HG03135 (cell line): ENCODE results near the gene FCHSD2.
"Not testable (repeated sequence)": the region's sequence is repeated elsewhere in the genome, so short reads cannot be mapped to it uniquely, and the experiment has no call there.

Experiments used
- ATAC-seq: cut with Tn5 transposase; IDR thresholded peaks from one replicate; pipeline ENCODE4 v1.9.1; 2021; ENCODE audit warnings: mild to moderate bottlenecking, moderate library complexity; ENCODE audit not compliant: unreplicated experiment

Gene FCHSD2

DNA sequence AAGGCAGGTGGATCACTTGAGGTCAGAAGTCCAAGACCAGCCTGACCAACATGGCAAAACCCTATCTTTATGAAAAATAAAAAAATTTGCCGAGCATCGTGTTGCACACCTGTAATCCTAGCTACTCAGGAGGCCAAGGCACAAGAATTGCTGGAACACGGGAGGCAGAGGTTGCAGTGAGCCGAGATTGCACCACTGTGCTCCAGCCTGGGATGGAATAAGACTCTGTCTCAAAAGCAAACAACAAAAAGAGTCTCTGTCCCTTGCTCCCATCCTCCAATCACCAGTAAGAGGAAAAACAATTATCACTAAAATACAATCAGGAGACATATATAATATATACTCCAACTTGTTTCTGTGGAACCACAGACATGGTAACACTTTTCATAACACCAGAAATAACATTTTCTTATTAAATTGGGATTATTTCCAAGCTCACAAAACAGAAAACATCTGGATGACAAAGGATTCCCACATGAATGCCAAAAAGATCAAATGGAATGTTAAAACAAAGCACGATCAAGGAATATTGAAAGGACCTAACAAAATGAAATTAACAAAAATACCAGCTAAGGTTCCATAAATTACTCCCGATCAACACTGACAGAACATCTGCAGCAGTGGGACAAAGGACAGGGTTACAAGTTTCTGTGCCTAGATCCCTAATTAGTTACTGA, 15.2 kb downstream of the FCHSD2 start:
- ATAC-seq, result no peak

- no peak for ATAC-seq
Observed at GRCh38 chr11:73124800-73125199, 17.3 kb downstream of the FCHSD2 start.

GRCh38 chr11:73123892-73124291, 18.2 kb downstream of the FCHSD2 start:
- ATAC-seq, result not testable (repeated sequence)

DNA sequence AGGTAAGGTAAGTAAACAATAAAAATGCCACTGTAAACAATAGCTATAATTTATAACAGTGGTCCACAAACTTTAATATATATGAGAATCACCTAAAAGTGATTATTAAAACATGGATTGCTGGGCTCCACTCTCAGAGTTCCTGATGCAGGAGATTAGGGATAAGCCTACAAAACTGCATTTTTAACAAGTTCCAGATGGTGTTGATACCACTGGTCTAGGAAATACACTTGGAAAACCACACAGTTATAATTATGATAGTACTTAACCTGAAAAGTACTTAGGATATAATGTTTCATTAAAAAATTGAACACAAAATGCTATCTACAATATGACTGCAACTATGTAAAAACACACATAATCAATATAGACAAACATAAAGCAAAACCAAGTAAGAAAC, 20.4 kb downstream of the FCHSD2 start:
- ATAC-seq, result no peak

DNA sequence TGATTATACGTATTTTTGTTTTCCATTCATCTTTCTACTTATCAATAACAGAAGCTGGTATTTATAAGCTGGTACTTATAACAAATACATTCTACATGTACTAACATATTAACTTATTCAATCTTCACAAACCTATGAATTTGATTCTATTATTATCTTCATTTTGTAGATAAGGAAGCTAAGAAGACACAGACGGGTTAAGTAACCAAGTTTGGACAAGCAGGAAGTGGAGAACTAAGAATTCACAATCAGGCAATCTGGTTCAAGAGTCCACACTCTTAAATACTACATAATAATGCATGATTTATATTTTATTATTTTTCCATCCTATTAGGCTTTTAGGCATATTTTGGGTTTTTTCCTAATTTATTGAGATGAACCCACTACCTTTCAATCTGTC, 25.0 kb downstream of the FCHSD2 start:
- ATAC-seq, result no peak

GRCh38 chr11:73116636-73117035, 25.5 kb downstream of the FCHSD2 start:
- no peak for ATAC-seq

GRCh38 chr11:73114835-73115220, 27.3 kb downstream of the FCHSD2 start:
- no peak for ATAC-seq

GRCh38 chr11:73114110-73114834, 27.8 kb downstream of the FCHSD2 start:
- no peak for ATAC-seq

DNA sequence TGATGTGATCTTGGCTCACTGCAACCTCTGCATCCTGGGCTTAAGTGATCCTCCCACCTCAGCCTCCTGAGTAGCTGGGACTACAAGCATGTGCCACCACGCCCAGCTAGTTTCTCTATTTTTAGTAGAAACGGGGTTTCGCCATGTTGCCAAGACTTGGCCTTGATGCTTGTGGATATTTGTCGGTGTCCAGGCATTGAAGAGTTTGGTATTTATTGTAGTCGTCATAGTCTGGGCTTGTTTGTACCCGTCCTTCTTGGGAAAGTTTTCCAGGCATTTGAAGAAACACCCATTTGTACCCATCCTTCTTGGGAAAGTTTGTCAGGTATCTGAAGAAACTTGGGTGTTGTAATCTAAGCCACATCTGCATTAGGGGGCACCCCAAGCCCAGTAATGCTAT, 28.7 kb downstream of the FCHSD2 start:
- ATAC-seq, result no peak

DNA sequence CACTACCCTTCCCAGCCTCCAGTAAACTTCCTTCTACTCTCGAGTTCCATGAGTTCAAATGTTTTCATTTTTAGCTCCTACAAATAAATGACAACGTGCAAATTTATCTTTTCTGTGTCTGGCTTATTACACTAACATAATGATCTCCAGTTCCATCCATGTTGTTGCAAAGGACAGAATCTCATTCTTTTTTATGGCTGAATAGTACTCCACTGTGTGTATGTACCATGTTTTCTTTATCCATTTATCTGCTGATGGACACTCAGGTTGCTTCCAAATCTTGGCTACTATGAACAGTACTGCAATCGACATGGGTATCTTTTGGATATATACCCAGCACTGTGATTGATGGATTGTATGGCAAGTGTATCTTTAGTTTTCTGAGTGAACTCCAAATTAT, 34.5 kb downstream of the FCHSD2 start:
- ATAC-seq, result no peak

- ATAC-seq, result no peak
Observed at GRCh38 chr11:73106347-73106746, 35.8 kb downstream of the FCHSD2 start.

DNA sequence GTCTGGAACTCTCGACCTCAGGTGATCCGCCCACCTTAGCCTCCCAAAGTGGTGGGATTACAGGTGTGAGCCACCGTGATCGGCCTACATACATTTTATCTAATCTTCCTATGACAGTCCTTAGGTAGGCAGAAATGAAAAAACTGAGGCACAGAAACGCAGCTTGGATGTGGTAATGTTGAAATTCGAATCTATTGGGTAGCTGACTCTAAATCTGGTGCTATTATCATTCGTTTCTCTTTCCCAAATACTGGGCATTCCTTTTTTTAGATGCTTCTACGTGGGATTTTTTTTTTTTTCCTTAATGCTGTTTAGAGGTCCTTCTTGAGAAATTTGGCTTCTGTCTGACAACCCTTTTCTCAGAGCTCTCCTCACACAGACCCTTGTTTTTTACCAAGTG, 41.5 kb downstream of the FCHSD2 start:
- no peak for ATAC-seq

- no peak for ATAC-seq
Observed at GRCh38 chr11:73099512-73100266, 42.4 kb downstream of the FCHSD2 start.

- no peak for ATAC-seq
Observed at GRCh38 chr11:73095613-73096012, 46.5 kb downstream of the FCHSD2 start.

GRCh38 chr11:73091521-73092305, 50.4 kb downstream of the FCHSD2 start:
- no peak for ATAC-seq

- ATAC-seq, result peak; percentile 61
Observed at GRCh38 chr11:73087730-73088129, 54.4 kb downstream of the FCHSD2 start.

DNA sequence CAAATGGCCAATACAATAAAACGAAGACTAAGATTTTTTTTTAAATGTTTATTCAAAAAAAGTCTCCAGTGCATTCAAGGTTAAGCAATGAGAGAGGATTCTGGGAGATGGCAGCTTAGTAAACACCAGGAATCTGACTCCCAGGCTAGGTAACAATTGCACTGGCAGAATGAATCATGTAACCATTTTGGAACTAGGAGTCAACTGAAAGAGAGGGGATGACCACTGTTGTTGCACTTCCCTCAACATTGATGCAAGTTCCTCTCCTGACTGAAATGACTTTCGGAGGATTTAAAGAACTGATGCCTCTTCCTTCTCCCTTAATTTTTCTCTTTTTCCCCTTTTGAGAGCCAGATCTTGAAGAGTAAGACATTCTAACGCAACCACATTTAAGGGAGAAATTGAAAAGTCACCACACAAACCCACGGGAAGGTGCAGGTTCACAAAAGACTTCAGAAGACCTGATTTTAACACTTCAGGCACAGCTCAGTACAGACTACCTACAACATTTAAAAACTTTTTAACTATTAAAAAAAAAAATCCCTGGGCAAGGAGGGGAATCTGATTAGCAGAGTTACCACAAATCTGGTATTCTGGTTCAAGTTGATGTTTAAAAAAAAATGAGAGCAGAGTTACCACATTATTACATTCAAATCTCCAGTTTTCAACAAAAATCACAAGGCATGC, 56.8 kb downstream of the FCHSD2 start:
- no peak for ATAC-seq

GRCh38 chr11:73078631-73079030, 63.5 kb downstream of the FCHSD2 start:
- ATAC-seq, result no peak

DNA sequence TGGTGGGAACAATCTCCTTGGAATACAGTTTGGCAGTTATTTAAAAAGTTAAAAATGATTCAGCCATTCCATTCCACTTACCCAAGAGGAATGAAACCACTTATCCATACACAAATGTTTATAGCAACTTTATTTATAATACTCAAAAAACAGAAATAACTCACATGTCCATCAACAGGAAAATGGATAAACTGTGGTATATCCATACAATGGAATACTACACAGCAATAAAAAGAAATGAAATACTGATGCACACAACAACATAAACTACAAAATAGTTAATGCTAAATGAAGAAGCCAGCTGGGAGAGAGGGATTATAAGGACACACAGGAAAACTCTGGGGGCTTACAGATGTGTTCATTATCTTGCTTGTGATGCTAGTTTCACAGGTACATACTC, 64.7 kb downstream of the FCHSD2 start:
- no peak for ATAC-seq

DNA sequence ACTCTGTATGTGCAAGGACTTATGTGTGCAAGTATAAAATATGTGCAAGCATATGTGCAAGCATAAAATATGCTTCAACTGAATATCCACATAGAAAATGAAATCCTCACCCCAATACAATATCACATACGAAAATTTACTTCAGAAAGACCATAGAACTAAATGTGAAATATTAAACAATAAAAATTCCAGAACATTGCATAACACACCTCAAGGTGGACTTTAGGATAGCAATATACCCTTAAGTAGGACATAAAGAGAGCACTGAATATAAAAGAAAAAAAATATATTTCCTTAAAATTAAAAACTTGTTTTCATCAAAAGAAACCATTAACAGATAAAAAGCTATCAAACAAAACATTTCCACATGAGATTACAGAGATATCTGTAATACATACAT, 67.8 kb downstream of the FCHSD2 start:
- no peak for ATAC-seq
